Suprapubic skin (tissue), 4 donors: ENCODE measurements around the gene LRP6. TPM values are rescaled to one million over a fixed set of nuclear protein-coding genes. Genes with fewer than 3 reads are reported as not detected.

ENCODE experiments used
- DNase-seq, 2 donors: peaks; one replicate each; pipeline ENCODE4 v3.0.0-alpha.2; 2019; ENCODE audit warnings: low spot score in 2 of 2
- H3K27ac ChIP-seq: fragments of 200-600 bp; sonication (generic); one replicate; pipeline ENCODE4 v1.5.1; 2019
- H3K27me3 ChIP-seq: fragments of 200-600 bp; sonication (generic); one replicate; pipeline ENCODE4 v1.5.1; 2019
- H3K36me3 ChIP-seq: fragments of 200-600 bp; sonication (generic); one replicate; pipeline ENCODE4 v1.5.1; 2019
- H3K4me1 ChIP-seq: fragments of 200-600 bp; sonication (generic); one replicate; pipeline ENCODE4 v1.5.1; 2019
- H3K4me3 ChIP-seq: fragments of 200-600 bp; sonication (generic); one replicate; pipeline ENCODE4 v1.5.1; 2019; ENCODE audit warnings: mild to moderate bottlenecking
- H3K9me3 ChIP-seq: fragments of 200-600 bp; sonication (generic); one replicate; pipeline ENCODE4 v1.5.1; 2019
- CTCF ChIP-seq, 2 donors: fragments of 200-600 bp in 1 of 2; fragments of 450-650 bp in 1 of 2; sonication (generic) in 1 of 2; IDR thresholded peaks; one replicate each; pipeline ENCODE4 v1.5.1; 2016 to 2019; ENCODE audit warnings: antibody characterized with exemption in 2 of 2, mild to moderate bottlenecking in 1 of 2, moderate library complexity in 1 of 2
- EP300 ChIP-seq: sonication (generic); formaldehyde crosslinking; IDR thresholded peaks from one replicate; pipeline ENCODE4 v1.6.1; 2017; ENCODE audit warnings: antibody characterized with exemption
- POLR2A ChIP-seq, 2 donors: fragments of 450-650 bp; IDR thresholded peaks; one replicate each; pipeline ENCODE4 v1.6.1; 2017; ENCODE audit warnings: antibody characterized with exemption in 2 of 2, mild to moderate bottlenecking in 2 of 2, moderate library complexity in 2 of 2
- POLR2AphosphoS5 ChIP-seq, 3 donors: sonication (generic); formaldehyde crosslinking; IDR thresholded peaks; one replicate each; pipeline ENCODE4 v1.6.1; 2017; ENCODE audit warnings: antibody characterized with exemption in 3 of 3
- WGBS: methylation state at CpG from one replicate; pipeline ENCODE4 v1.1.5; 2018; 5-methylcytosine and 5-hydroxymethylcytosine counted together
- total RNA-seq, 4 donors: library from RNA; depleted of rRNA; stranded (reverse); fragments of >200 nt; gene quantifications; one replicate each; pipeline ENCODE4 v1.1.0, GENCODE V29; 2016

The LRP6 gene
- total RNA-seq, 4 donors from 2014 or later, result 13.3 to 39.9 (median 33.9) TPM

GRCh38 chr12:12191008-12191407 lies 75.8 kb downstream of the LRP6 start:
- Histone ChIP-seq H3K4me1 (no peaks in the 10 kb centered on the region), H3K9me3 (peaks cover 7% of the 10 kb centered on the region), H3K4me3 (no peak overlapping the region), H3K36me3 (no peaks in the 10 kb centered on the region), H3K27me3 (no peaks in the 10 kb centered on the region), H3K27ac (no peak overlapping the region)
- WGBS, result 96% methylated on average over 4 of the region's 4 CpGs
- no peak for DNase-seq
- TF ChIP-seq POLR2A (IDR thresholded peaks at IDR 0.05) (no peak), EP300 (no peak), POLR2AphosphoS5 (IDR thresholded peaks at IDR 0.05) (no peak), CTCF (IDR thresholded peaks at IDR 0.05) (no peak)

- no peak overlapping the region for H3K4me3 ChIP-seq
- H3K4me1 ChIP-seq, result no peaks in the 10 kb centered on the region
- DNase-seq, result no peak
- no peaks in the 10 kb centered on the region for H3K36me3 ChIP-seq
- peaks cover 6% of the 10 kb centered on the region for H3K9me3 ChIP-seq
- TF ChIP-seq CTCF (IDR thresholded peaks at IDR 0.05) (no peak), POLR2AphosphoS5 (IDR thresholded peaks at IDR 0.05) (no peak), EP300 (no peak), POLR2A (IDR thresholded peaks at IDR 0.05) (no peak)
- 95% methylated on average over 1 of the region's 1 CpG for WGBS
- H3K27me3 ChIP-seq, result no peaks in the 10 kb centered on the region
- no peak overlapping the region for H3K27ac ChIP-seq
These were observed 76.6 kb downstream of the LRP6 start for GRCh38 chr12:12190087-12190809.

- no peak for DNase-seq
These were observed 81.4 kb downstream of the LRP6 start for GRCh38 chr12:12185414-12185813.

GRCh38 chr12:12182703-12183365 lies 84.0 kb downstream of the LRP6 start:
- no peaks in the 10 kb centered on the region for H3K27me3 ChIP-seq
- H3K4me1 ChIP-seq, result peaks cover 8% of the 10 kb centered on the region
- peak overlapping the region; percentile 26 for H3K27ac ChIP-seq
- TF ChIP-seq CTCF (IDR thresholded peaks at IDR 0.05) (no peak), POLR2AphosphoS5 (IDR thresholded peaks at IDR 0.05) (no peak), EP300 (no peak), POLR2A (IDR thresholded peaks at IDR 0.05) (no peak)
- H3K9me3 ChIP-seq, result no peaks in the 10 kb centered on the region
- H3K36me3 ChIP-seq, result no peaks in the 10 kb centered on the region
- 60% methylated on average over 1 of the region's 1 CpG for WGBS
- DNase-seq, result no peak
- no peak overlapping the region for H3K4me3 ChIP-seq

More at GRCh38 chr12:12185414-12185813, 81.4 kb downstream of the LRP6 start:
- Histone ChIP-seq H3K9me3 (no peaks in the 10 kb centered on the region), H3K4me1 (peaks cover 8% of the 10 kb centered on the region), H3K36me3 (no peaks in the 10 kb centered on the region), H3K27ac (no peak overlapping the region), H3K4me3 (no peak overlapping the region), H3K27me3 (no peaks in the 10 kb centered on the region)
- WGBS, result 75% methylated on average over 2 of the region's 2 CpGs
- no peak for TF ChIP-seq CTCF (IDR thresholded peaks at IDR 0.05)
- no peak for TF ChIP-seq EP300
- no peak for TF ChIP-seq POLR2AphosphoS5 (IDR thresholded peaks at IDR 0.05)
- no peak for TF ChIP-seq POLR2A (IDR thresholded peaks at IDR 0.05)

GRCh38 chr12:12181511-12181910 lies 85.3 kb downstream of the LRP6 start:
- no peaks in the 10 kb centered on the region for H3K36me3 ChIP-seq
- TF ChIP-seq CTCF (IDR thresholded peaks at IDR 0.05) (no peak), POLR2A (IDR thresholded peaks at IDR 0.05) (no peak), POLR2AphosphoS5 (IDR thresholded peaks at IDR 0.05) (no peak), EP300 (no peak)
- H3K27ac ChIP-seq, result no peak overlapping the region
- no peaks in the 10 kb centered on the region for H3K9me3 ChIP-seq
- H3K4me3 ChIP-seq, result no peak overlapping the region
- no peak for DNase-seq
- H3K27me3 ChIP-seq, result no peaks in the 10 kb centered on the region
- WGBS, result 100% methylated on average over 1 of the region's 1 CpG
- peaks cover 8% of the 10 kb centered on the region for H3K4me1 ChIP-seq
